Right ventricle myocardium superior (tissue), 1 donor: Measurements from ENCODE around the gene CBX1. TPM values are rescaled to one million over a fixed set of nuclear protein-coding genes. Genes with fewer than 3 reads are reported as not detected.

ENCODE experiments used
- ATAC-seq: fragments of 200-7000 bp; cut with Tn5 transposase; one replicate; pipeline ENCODE4 v1.9.1; 2020; ENCODE audit warnings: mild to moderate bottlenecking; ENCODE audit not compliant: poor library complexity
- DNase-seq: peaks from one replicate; pipeline ENCODE4 v3.0.0-alpha.2; 2020
- intact Hi-C: fragments of 100-400 bp; cut with DNase I; formaldehyde crosslinking; loops from one replicate; pipeline ENCODE4 v1.11.2; 2022
- total RNA-seq: library from RNA; stranded (reverse); fragmentation: NEBNext Ultra II Directional; extraction: Animal tissue kit (Norgen Biotek cat#: 25700); gene quantifications from one replicate; pipeline ENCODE4 v1.2.1, GENCODE V29; 2021
- donor health status: DM: no; HTN: yes; CAD: no; lungs with severe emphysema.

The CBX1 gene
- total RNA-seq, 1 donor from 2014 or later, result 31.7 TPM

DNA sequence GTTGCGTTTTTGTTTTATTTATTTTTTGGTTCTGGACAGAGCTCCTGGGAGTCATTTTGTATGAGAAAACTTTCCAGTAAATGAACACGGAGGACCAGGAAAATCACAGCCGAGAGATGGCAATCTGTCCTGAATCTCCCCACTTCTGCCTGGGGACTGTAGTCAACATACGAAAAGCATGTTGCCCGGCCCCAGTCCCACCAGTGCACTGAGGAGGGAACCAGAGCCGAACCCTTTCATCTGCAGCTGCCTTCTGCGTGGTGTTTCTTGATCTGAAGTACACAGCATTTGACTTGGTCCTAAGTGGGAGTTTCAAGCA is 25.2 kb upstream of the CBX1 start:
- ATAC-seq (no peak), DNase-seq (no peak)
- intact Hi-C loops, result loop anchor here (5.0 kb wide), 1 partner anchor 39 kb away; no protein-coding TSS in a partner anchor

- DNase-seq (no peak), ATAC-seq (no peak)
- intact Hi-C loops, result loop anchor here (5.0 kb wide), 1 partner anchor 39 kb away; no protein-coding TSS in a partner anchor
Observed at GRCh38 chr17:48125829-48126531, 24.7 kb upstream of the CBX1 start.

DNA sequence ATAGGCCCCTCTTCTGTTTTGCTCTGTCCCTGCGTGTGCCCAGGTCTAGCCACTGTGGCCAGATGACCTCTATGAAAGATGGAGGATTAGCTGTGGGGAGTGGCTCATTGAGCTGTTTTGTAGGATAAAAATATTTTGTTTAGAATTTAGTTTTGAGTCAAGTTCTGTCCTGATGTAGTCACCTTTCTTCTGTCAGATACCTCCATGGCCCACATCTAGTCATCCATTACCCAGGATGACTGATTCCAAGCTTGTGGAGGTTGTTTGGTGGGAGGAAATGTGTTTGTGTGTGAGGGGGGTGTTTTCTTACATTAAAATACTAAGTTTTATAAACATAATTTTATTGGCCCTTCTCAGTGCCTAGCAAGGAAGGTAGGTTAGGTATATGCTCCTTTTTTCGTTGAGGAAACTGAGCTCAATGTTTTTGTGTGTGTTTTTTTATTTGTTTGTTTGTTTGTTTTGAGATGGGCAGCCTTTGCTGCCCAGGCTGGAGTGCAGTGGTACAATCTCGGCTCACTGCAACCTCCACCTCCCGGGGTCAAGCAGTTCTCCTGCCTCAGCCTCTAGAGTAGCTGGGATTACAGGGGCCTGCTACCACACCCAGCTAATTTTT is 22.6 kb upstream of the CBX1 start:
- intact Hi-C loops, result no loop called here
- ATAC-seq (no peak), DNase-seq (no peak)

- DNase-seq (no peak), ATAC-seq (no peak)
- intact Hi-C loops, result no loop called here
Observed at GRCh38 chr17:48123111-48123510, 21.8 kb upstream of the CBX1 start.

DNA sequence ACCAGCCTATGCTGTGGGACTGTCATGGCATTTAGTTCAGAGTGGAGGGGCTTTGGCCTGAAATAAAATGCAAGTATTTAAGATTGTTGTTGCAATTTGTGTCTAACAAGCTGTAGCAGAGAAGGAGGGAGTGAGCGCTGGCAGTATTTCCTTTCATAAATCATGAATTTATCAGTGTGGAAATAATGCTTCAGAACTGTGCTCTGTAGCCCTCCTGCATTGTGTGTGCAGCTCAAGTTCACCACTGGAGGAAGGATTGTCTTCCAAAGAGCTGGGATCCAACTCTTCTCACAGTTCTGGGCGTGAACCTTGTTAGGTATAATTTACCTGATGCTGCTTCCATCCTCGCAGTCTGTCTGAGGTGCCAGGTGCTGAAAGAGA is 21.4 kb upstream of the CBX1 start:
- intact Hi-C loops, result no loop called here
- no peak for ATAC-seq
- no peak for DNase-seq

- no peak for DNase-seq
- no peak for ATAC-seq
- intact Hi-C loops, result no loop called here
Observed at GRCh38 chr17:48121923-48122664, 20.8 kb upstream of the CBX1 start.

DNA sequence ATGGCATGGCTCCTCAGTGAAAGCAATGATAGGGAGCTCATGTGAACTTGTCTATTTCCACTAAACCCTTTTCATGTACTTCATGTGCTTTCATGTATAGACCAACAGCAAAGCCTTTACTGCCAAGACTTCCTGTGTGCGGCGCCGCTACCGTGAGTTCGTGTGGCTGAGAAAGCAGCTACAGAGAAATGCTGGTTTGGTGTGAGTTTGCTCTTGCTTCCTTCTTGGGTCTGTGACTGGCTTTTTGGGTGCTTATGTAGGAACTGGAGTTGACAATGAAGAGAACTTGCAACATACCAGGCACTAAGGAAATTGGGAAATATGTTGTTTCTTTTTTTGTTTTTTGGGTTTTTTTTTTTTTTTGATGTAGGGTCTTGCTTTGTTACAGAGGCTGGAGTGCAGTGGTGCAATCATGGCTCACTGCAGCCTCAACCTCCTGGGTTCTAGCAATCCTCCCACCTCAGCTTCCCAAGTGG is 12.0 kb upstream of the CBX1 start:
- intact Hi-C loops, result no loop called here
- ATAC-seq (peak; percentile 66), DNase-seq (peak; percentile 62)

GRCh38 chr17:48111937-48112241 is 10.6 kb upstream of the CBX1 start:
- ATAC-seq, result no peak
- intact Hi-C loops, result no loop called here
- DNase-seq, result no peak

DNA sequence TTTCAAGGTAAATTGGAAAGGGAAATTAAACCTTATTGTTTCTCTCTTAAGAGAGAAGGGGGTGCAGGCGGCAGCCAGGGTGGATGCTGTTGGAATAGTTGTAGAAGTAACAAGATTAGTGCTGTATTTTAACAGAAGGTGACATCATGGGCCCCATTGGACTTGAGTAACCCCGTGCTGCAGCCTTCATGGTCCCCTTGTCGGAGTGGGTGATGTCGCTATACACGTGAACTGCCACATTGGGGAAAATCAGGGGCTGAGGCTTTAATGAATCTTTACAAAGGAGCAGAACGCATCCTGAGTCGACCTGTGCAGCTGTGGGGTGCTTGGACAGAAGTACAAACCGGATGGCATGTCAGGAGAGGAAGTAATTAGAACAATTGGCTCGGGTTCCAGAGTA is 9.5 kb upstream of the CBX1 start:
- intact Hi-C loops, result no loop called here
- ATAC-seq, result no peak
- no peak for DNase-seq

GRCh38 chr17:48107137-48108055 is 6.1 kb upstream of the CBX1 start, which contains the start of gene SNX11:
Gene SNX11 (plus strand): TSS chr17:48107766. CDS start chr17:48112044, 4,278 bp downstream.
- peak; percentile 95 for DNase-seq
- intact Hi-C loops, result no loop called here
- peak; percentile 98 for ATAC-seq

GRCh38 chr17:48106802-48107136 is 5.5 kb upstream of the CBX1 start:
- no peak for DNase-seq
- intact Hi-C loops, result no loop called here

GRCh38 chr17:48104440-48104839 is 3.2 kb upstream of the CBX1 start:
- intact Hi-C loops, result no loop called here
- no peak for DNase-seq
- no peak for ATAC-seq

More at GRCh38 chr17:48106802-48107136, 5.5 kb upstream of the CBX1 start:
- no peak for ATAC-seq

DNA sequence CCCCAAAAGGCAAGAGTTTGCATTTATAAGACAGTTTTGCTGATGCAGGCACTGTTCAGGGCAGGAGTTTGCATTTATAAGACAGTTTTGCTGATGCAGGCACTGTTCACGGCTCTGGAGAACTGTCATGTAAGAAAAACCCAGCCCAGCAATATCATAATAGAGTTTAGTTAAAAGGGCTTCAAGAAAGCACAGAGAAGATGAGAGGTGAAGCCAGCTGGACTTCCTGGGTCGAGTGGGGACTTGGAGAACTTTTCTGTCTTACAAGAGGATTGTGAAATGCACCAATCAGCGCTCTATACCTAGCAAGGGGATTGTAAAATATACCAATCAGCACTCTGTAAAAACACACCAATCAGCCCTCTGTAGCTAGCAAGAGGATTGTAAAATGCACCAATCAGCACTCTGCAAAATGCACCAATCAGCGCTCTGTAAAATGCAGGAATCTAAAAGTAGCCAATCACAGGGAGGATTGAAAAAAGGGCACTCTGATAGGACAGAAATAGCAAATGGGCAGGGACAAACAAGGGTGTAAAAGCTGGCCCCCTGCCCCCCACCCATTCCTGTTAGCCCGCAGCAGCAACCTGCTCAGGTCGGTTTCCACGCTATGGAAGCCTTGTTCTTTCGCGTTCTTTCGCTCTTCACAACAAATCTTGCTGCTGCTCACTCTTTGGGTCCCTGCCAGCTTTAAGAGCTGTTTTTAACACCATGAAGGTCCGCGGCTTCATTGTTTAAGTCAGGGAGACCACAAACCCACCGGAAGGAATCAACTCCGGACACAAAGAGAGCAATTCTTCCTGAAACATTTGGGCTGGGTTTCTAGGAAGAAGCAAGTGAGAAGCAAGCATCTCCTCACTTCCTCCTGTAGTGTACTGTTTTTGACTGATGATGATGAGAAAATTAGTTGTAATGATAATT is 1.8 kb upstream of the CBX1 start:
- ATAC-seq (no peak), DNase-seq (no peak)
- intact Hi-C loops, result no loop called here

- ATAC-seq (no peak), DNase-seq (no peak)
- intact Hi-C loops, result no loop called here
Observed at GRCh38 chr17:48102043-48102750, 919 bp upstream of the CBX1 start.

GRCh38 chr17:48100591-48101011 is 677 bp downstream of the CBX1 start:
- ATAC-seq, result peak; percentile 42
- intact Hi-C loops, result no loop called here
- DNase-seq, result peak; percentile 59

DNA sequence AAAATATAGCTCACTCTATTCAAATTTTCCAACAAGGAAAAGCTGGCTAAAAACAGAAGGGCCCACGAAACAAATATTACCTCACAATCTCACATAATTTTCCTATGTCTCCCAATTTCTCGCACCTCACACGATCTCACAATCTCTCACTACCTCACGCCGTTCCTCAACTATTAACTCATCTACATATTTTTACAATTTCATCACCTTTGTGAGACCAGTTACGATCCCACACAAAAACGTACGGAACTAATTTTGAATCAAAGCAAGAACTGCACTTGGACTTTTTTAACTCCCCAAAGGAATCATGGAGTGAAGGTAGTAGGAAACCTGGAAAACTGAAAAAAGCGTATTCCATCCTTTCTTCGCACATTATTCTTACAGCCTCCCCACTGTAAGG is 1.1 kb downstream of the CBX1 start:
- ATAC-seq, result no peak
- intact Hi-C loops, result no loop called here
- DNase-seq, result no peak

GRCh38 chr17:48095611-48096010 is 5.7 kb downstream of the CBX1 start:
- intact Hi-C loops, result no loop called here
- ATAC-seq, result no peak
- DNase-seq, result no peak
